ENCODE data around the gene SPATA13. TPM values are rescaled to one million over a fixed set of nuclear protein-coding genes. Genes with fewer than 3 reads are reported as not detected.
"Not testable (repeated sequence)": the region's sequence is repeated elsewhere in the genome, so short reads cannot be mapped to it uniquely, and the experiment has no call there.

Gene SPATA13
- total RNA-seq, 1 donor from 2014 or later = 12.2 TPM

GRCh38 chr13:24192057-24192810 lies 31.7 kb downstream of the SPATA13 start:
- DNase-seq (ENCODE audit: extremely low read depth, low read depth, low spot score) = no peak

GRCh38 chr13:24192811-24193162 lies 32.3 kb downstream of the SPATA13 start:
- DNase-seq (ENCODE audit: extremely low read depth, low read depth, low spot score) = no peak

GRCh38 chr13:24194447-24194846 lies 33.9 kb downstream of the SPATA13 start:
- no peak for DNase-seq (ENCODE audit: extremely low read depth, low read depth, low spot score)

GRCh38 chr13:24195626-24196025 lies 35.1 kb downstream of the SPATA13 start:
- no peak for DNase-seq (ENCODE audit: extremely low read depth, low read depth, low spot score)

GRCh38 chr13:24196593-24197197 lies 36.2 kb downstream of the SPATA13 start:
- DNase-seq (ENCODE audit: extremely low read depth, low read depth, low spot score) = no peak

- DNase-seq (ENCODE audit: extremely low read depth, low read depth, low spot score) = no peak
Measured at GRCh38 chr13:24199016-24199415, 38.5 kb downstream of the SPATA13 start.

- DNase-seq (ENCODE audit: extremely low read depth, low read depth, low spot score) = no peak
Measured at GRCh38 chr13:24202215-24202614, 41.7 kb downstream of the SPATA13 start.

- DNase-seq (ENCODE audit: extremely low read depth, low read depth, low spot score) = no peak
Measured at GRCh38 chr13:24203273-24203672, 42.8 kb downstream of the SPATA13 start.

- DNase-seq (ENCODE audit: extremely low read depth, low read depth, low spot score) = no peak
Measured at GRCh38 chr13:24203811-24204210, 43.3 kb downstream of the SPATA13 start.

GRCh38 chr13:24205076-24205475 lies 44.6 kb downstream of the SPATA13 start:
- DNase-seq (ENCODE audit: extremely low read depth, low read depth, low spot score) = not testable (repeated sequence)

GRCh38 chr13:24207841-24208667 lies 47.5 kb downstream of the SPATA13 start:
- DNase-seq (ENCODE audit: extremely low read depth, low read depth, low spot score) = peak; percentile 29

- DNase-seq (ENCODE audit: extremely low read depth, low read depth, low spot score) = no peak
Measured at GRCh38 chr13:24209138-24209537, 48.6 kb downstream of the SPATA13 start.

GRCh38 chr13:24212254-24212653 lies 51.7 kb downstream of the SPATA13 start:
- no peak for DNase-seq (ENCODE audit: extremely low read depth, low read depth, low spot score)

- DNase-seq (ENCODE audit: extremely low read depth, low read depth, low spot score) = no peak
Measured at GRCh38 chr13:24212674-24213073, 52.2 kb downstream of the SPATA13 start.

- no peak for DNase-seq (ENCODE audit: extremely low read depth, low read depth, low spot score)
Measured at GRCh38 chr13:24213932-24214331, 53.4 kb downstream of the SPATA13 start.

GRCh38 chr13:24214528-24214927 lies 54.0 kb downstream of the SPATA13 start:
- no peak for DNase-seq (ENCODE audit: extremely low read depth, low read depth, low spot score)

- DNase-seq (ENCODE audit: extremely low read depth, low read depth, low spot score) = no peak
Measured at GRCh38 chr13:24215126-24215525, 54.6 kb downstream of the SPATA13 start.

- DNase-seq (ENCODE audit: extremely low read depth, low read depth, low spot score) = peak; percentile 54
Measured at GRCh38 chr13:24215732-24216131, 55.2 kb downstream of the SPATA13 start.

- no peak for DNase-seq (ENCODE audit: extremely low read depth, low read depth, low spot score)
Measured at GRCh38 chr13:24216176-24216575, 55.7 kb downstream of the SPATA13 start.

GRCh38 chr13:24216779-24217178 lies 56.3 kb downstream of the SPATA13 start:
- DNase-seq (ENCODE audit: extremely low read depth, low read depth, low spot score) = not testable (repeated sequence)

GRCh38 chr13:24217601-24218281 lies 57.2 kb downstream of the SPATA13 start:
- DNase-seq (ENCODE audit: extremely low read depth, low read depth, low spot score) = no peak

Measured in glomerular endothelial cell (primary cell).